ENCODE measurements around the gene PRRG4.
"Not testable (repeated sequence)": the region's sequence is repeated elsewhere in the genome, so short reads cannot be mapped to it uniquely, and the experiment has no call there.

Gene PRRG4

GRCh38 chr11:32829680-32830412 is at the start of gene PRRG4:
TSS of gene PRRG4 (plus strand) at chr11:32829927. CDS start at chr11:32830530, 603 bp downstream.
- peak; percentile 65 for DNase-seq

- not testable (repeated sequence) for DNase-seq
Measured at GRCh38 chr11:32780839-32781238, 48.9 kb upstream of the PRRG4 start.

GRCh38 chr11:32781721-32782120 is 48.0 kb upstream of the PRRG4 start:
- DNase-seq = no peak

GRCh38 chr11:32785262-32785661 is 44.5 kb upstream of the PRRG4 start:
- no peak for DNase-seq

- DNase-seq = no peak
Measured at GRCh38 chr11:32786811-32787210, 42.9 kb upstream of the PRRG4 start.

- DNase-seq = no peak
Measured at GRCh38 chr11:32790916-32791315, 38.8 kb upstream of the PRRG4 start.

- DNase-seq = no peak
Measured at GRCh38 chr11:32792111-32792947, 37.4 kb upstream of the PRRG4 start.

GRCh38 chr11:32792948-32793475 is 36.7 kb upstream of the PRRG4 start:
- peak; percentile 79 for DNase-seq

- no peak for DNase-seq
Measured at GRCh38 chr11:32794439-32794838, 35.3 kb upstream of the PRRG4 start, which contains the start of gene CCDC73. TSS of gene CCDC73 (minus strand) at chr11:32794662. CDS start at chr11:32760243, 34,419 bp downstream.

GRCh38 chr11:32796425-32796824 is 33.3 kb upstream of the PRRG4 start:
- DNase-seq = no peak

GRCh38 chr11:32809313-32809712 is 20.4 kb upstream of the PRRG4 start:
- peak; percentile 84 for DNase-seq

GRCh38 chr11:32817181-32817851 is 12.4 kb upstream of the PRRG4 start:
- no peak for DNase-seq

- DNase-seq = no peak
Measured at GRCh38 chr11:32817852-32818183, 11.9 kb upstream of the PRRG4 start.

GRCh38 chr11:32819187-32819586 is 10.5 kb upstream of the PRRG4 start:
- no peak for DNase-seq

- DNase-seq = no peak
Measured at GRCh38 chr11:32820497-32820896, 9.2 kb upstream of the PRRG4 start.

- DNase-seq = no peak
Measured at GRCh38 chr11:32821517-32821916, 8.2 kb upstream of the PRRG4 start.

- DNase-seq = no peak
Measured at GRCh38 chr11:32821917-32822560, 7.7 kb upstream of the PRRG4 start.

GRCh38 chr11:32823617-32824016 is 6.1 kb upstream of the PRRG4 start:
- DNase-seq = not testable (repeated sequence)

- DNase-seq = no peak
Measured at GRCh38 chr11:32826113-32826512, 3.6 kb upstream of the PRRG4 start.

GRCh38 chr11:32827276-32827675 is 2.5 kb upstream of the PRRG4 start:
- DNase-seq = no peak

GRCh38 chr11:32829157-32829679 is 509 bp upstream of the PRRG4 start:
- no peak for DNase-seq

GRCh38 chr11:32830413-32830738 is 649 bp downstream of the PRRG4 start:
- no peak for DNase-seq

- DNase-seq = no peak
Measured at GRCh38 chr11:32830796-32831195, 1.1 kb downstream of the PRRG4 start.
